ENCODE data around the gene TMED1. TPM values are rescaled to one million over a fixed set of nuclear protein-coding genes. Genes with fewer than 3 reads are reported as not detected.

TMED1 gene
- total and polyA plus RNA-seq, 2 of the 8 experiments (the other 6 are each of a cell fraction or from before 2014, with no cell fraction given), result 26.9 to 31.9 TPM

DNA sequence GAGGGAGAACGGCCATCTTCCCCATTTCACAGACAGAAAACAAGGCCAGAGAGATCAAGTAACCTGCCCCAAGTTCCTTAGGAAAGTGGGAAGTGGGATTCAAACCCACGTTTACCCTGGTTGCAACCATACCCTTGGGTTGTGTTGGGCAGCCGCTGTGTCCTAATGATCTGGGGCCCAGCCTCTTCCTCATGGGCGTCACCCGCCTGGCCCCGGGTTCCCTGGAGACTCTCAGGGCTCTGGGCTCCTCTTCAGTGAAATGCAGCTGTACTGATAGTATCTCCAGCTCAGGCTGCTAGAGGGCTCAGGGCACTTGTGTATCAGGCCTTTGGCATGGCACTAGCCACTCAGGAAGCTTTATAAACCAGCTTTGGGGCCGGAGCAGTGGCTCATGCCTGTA is 9.8 kb downstream of the TMED1 start:
- no peak overlapping the region for H2AK5ac ChIP-seq (ENCODE audit: low read depth, low read length)
- no peak overlapping the region for H4K91ac ChIP-seq (replicated peaks; ENCODE audit: insufficient read length, low read length)
- no peak overlapping the region for H3K23ac ChIP-seq (ENCODE audit: insufficient read length)
- H3K27me3 ChIP-seq (replicated peaks in 1 of 4; ENCODE audit: control insufficient read depth in 3 of 4, extremely low read depth in 1 of 4, insufficient read depth in 3 of 4, low read length in 3 of 4), result no peaks in the 10 kb centered on the region
- ChIA-PET CTCF (ENCODE audit: partially characterized antibody) (interaction anchor here (1.0 to 4.8 kb wide), 5 partner anchors 32 to 57 kb away, joined by 3 to 20 read pairs (median 5); no protein-coding TSS in a partner anchor), POLR2A (ENCODE audit: partially characterized antibody) (no interaction called here)
- DNase-seq (ENCODE audit: low read depth in 1 of 2, low spot score in 2 of 2) (no peak), FAIRE-seq (no peak)
- H3K27ac ChIP-seq (ENCODE audit: low read depth, low read length), result no peak overlapping the region
- H3K4me3 ChIP-seq (ENCODE audit: extremely low read depth in 1 of 4, insufficient read depth in 2 of 4, low read depth in 3 of 4, low read length in 4 of 4), result no peak overlapping the region
- no peak overlapping the region; the same call in 1 of the 2 replicates for H4K8ac ChIP-seq (ENCODE audit: extremely low read depth, insufficient read depth, low read length)
- H3K23me2 ChIP-seq (ENCODE audit: low read depth, low read length), result no peaks in the 10 kb centered on the region
- H3K18ac ChIP-seq (ENCODE audit: extremely low read depth, low read length), result no peak overlapping the region
- no peak overlapping the region for H3K9ac ChIP-seq (replicated peaks in 1 of 4; ENCODE audit: extremely low read depth in 1 of 4, low read depth in 3 of 4, low read length in 3 of 4)
- H3K36me3 ChIP-seq (ENCODE audit: control insufficient read depth in 2 of 4, insufficient read depth in 4 of 4, low read length in 3 of 4), result peaks cover 12 to 30% (median 22%) of the 10 kb centered on the region in 4 experiments; a peak in 6 of 8 replicates
- H2AFZ ChIP-seq (ENCODE audit: low read length), result no peak overlapping the region
- H3K79me2 ChIP-seq (ENCODE audit: control insufficient read depth in 1 of 2, insufficient read depth in 2 of 2, low read length in 2 of 2), result no peaks in the 10 kb centered on the region
- no peaks in the 10 kb centered on the region for H3K4me1 ChIP-seq (replicated peaks in 1 of 4; ENCODE audit: control insufficient read depth in 3 of 4, insufficient read depth in 4 of 4, low read length in 3 of 4)
- no peak overlapping the region for H2BK12ac ChIP-seq (ENCODE audit: low read depth, low read length)
- H3K4ac ChIP-seq (replicated peaks; ENCODE audit: insufficient read length, low read depth, low read length), result no peak overlapping the region
- H2BK5ac ChIP-seq (ENCODE audit: low read depth, low read length), result no peak overlapping the region
- no peaks in the 10 kb centered on the region for H3K79me1 ChIP-seq (ENCODE audit: low read depth, low read length)
- no peak overlapping the region for H3K4me2 ChIP-seq (ENCODE audit: insufficient read depth in 1 of 2, low read depth in 2 of 2, low read length in 2 of 2)
- no peak overlapping the region for H2BK15ac ChIP-seq (ENCODE audit: low read length)
- WGBS, 2 experiments (ENCODE audit: extremely low coverage in 1 of 2, insufficient coverage in 1 of 2, insufficient read length in 1 of 2, insufficient replicate concordance in 2 of 2, low coverage in 1 of 2, low lambda C conversion rate in 2 of 2, missing lambda C conversion rate in 1 of 2), result 88% methylated on average over 7 of the region's 7 CpGs; no CpG with 5 or more reads in 1 of the 2 experiments
- no peaks in the 10 kb centered on the region for H3K9me3 ChIP-seq (ENCODE audit: insufficient read depth in 2 of 2, low read depth in 1 of 2, low read length in 1 of 2)
- no peak overlapping the region for H3K14ac ChIP-seq (ENCODE audit: insufficient read length)
- H2BK20ac ChIP-seq (ENCODE audit: low read length), result no peak overlapping the region
- H4K5ac ChIP-seq (ENCODE audit: insufficient read length, low read depth, low read length), result no peak overlapping the region
- H2BK120ac ChIP-seq (replicated peaks; ENCODE audit: low read depth, low read length), result no peak overlapping the region
- H3K56ac ChIP-seq (replicated peaks; ENCODE audit: insufficient read length, low read depth, low read length), result no peak overlapping the region
- H4K20me1 ChIP-seq (replicated peaks in 1 of 2; ENCODE audit: control insufficient read depth in 1 of 2, insufficient read depth in 2 of 2, low read length in 2 of 2), result peaks cover 0 to 3% of the 10 kb centered on the region in 2 experiments
- TF ChIP-seq JUND (IDR thresholded peaks at IDR 0.05; ENCODE audit: low read length) (no peak), MAFK (IDR thresholded peaks at IDR 0.05; ENCODE audit: low read depth, low read length) (no peak), GABPA (IDR thresholded peaks at IDR 0.05; ENCODE audit: borderline replicate concordance, insufficient read depth, low read length) (no peak), SP1 (IDR thresholded peaks at IDR 0.05; ENCODE audit: low read depth, low read length) (no peak), POLR2A (IDR thresholded peaks at IDR 0.05; ENCODE audit: control extremely low read depth in 1 of 2, low read depth in 2 of 2, low read length in 2 of 2) (no peak), CREB1 (IDR thresholded peaks at IDR 0.05) (no peak), POU5F1 (IDR thresholded peaks at IDR 0.05; ENCODE audit: low read depth, low read length) (no peak), SAP30 (IDR thresholded peaks at IDR 0.05; ENCODE audit: insufficient read depth, insufficient replicate concordance, low read length) (no peak), SP2 (IDR thresholded peaks at IDR 0.05; ENCODE audit: low read length) (no peak)
